Measurements from ENCODE around the gene SLC12A1.

GRCh38 chr15:48233246-48233645, 27.1 kb downstream of the SLC12A1 start:
- TF ChIP-seq POLR2A (IDR thresholded peaks at IDR 0.05): no peak
- no peak for TF ChIP-seq CTCF (IDR thresholded peaks at IDR 0.05)

Measured in heart left ventricle (tissue), 13 donors.